Measurements from ENCODE around the gene MYO18A.

- no peak for TF ChIP-seq ZNF785 (tag by site-specific recombination; IDR thresholded peaks at IDR 0.05)
- no peak for TF ChIP-seq ZNF292 (tag by site-specific recombination; IDR thresholded peaks at IDR 0.05; ENCODE audit: borderline replicate concordance, low read depth)
- TF ChIP-seq CTCF (tag by site-specific recombination; IDR thresholded peaks at IDR 0.05), result no peak
- no peak for TF ChIP-seq ZNF530 (tag by site-specific recombination; IDR thresholded peaks at IDR 0.05; ENCODE audit: low read depth)
- no peak for TF ChIP-seq ZNF501 (tag by site-specific recombination; IDR thresholded peaks at IDR 0.05)
- no peak for TF ChIP-seq YY2 (tag by site-specific recombination; IDR thresholded peaks at IDR 0.05)
- no peak for TF ChIP-seq ZNF830 (tag by site-specific recombination; IDR thresholded peaks at IDR 0.05; ENCODE audit: low read depth)
These were observed 1.4 kb downstream of the MYO18A start for GRCh38 chr17:29178750-29179231.

All from HEK293 (cell line).